HPDE6-E6E7 (cell line): ENCODE data around the gene PMS1.
"Not testable (repeated sequence)": the region's sequence is repeated elsewhere in the genome, so short reads cannot be mapped to it uniquely, and the experiment has no call there.

Experiments used
- DNase-seq: peaks from one replicate; pipeline ENCODE4 v3.0.0; 2011; ENCODE audit warnings: missing footprints; ENCODE audit errors: extremely low spot score

Gene PMS1

DNA sequence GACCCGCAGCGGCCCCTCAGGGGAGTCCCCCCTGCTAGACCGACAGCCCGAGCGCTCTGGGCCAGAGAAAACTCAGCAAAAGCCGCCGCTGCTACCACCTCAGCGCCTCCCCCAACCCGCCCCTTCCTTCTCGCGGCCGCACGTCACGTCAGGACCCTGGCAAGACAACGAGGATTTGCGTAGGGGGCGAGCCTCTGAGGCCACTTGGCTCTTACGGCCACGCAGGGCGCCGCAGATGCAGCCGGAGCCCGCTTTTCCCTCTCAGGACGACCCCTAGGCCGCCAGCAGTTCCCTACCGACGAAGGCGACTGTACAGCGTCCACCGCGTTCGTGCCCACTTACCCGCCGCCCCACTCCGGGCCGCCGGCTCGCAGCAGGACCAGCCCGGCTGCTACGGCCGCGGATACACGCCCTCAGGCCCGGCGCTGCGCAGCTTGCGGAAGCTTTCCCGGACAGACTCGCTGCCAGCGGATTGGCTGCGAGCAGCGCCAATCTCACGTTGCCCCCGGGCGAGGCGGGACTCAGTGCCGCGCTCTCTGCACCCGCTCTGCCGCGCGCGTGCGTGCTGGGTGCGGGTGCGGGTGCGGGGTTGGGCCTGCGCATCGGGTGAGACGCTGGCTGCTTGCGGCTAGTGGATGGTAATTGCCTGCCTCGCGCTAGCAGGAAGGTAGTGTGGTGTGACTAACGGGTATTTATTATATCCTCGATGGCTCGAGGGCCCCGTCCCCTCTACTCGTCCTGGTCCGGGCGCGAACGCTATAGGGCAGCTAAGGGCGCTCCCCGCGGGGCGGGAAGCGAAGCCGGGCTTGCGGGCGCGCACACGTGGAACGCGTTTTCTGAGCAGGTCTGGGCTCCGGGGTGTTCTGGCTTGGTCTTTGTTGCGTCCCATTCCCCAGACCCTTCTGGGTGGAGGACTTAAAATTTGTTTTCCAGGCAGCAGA, at the start of gene PMS1, which contains the start of gene ORMDL1:
TSS of gene PMS1 (plus strand) at position 524 of the 941 bp plus-strand sequence. CDS start 7,360 bp downstream, outside the sequence.
TSS of gene ORMDL1 (minus strand) at position 413 of the 941 bp plus-strand sequence. CDS start 1,744 bp downstream, outside the sequence.
- DNase-seq: peak; percentile 87

DNA sequence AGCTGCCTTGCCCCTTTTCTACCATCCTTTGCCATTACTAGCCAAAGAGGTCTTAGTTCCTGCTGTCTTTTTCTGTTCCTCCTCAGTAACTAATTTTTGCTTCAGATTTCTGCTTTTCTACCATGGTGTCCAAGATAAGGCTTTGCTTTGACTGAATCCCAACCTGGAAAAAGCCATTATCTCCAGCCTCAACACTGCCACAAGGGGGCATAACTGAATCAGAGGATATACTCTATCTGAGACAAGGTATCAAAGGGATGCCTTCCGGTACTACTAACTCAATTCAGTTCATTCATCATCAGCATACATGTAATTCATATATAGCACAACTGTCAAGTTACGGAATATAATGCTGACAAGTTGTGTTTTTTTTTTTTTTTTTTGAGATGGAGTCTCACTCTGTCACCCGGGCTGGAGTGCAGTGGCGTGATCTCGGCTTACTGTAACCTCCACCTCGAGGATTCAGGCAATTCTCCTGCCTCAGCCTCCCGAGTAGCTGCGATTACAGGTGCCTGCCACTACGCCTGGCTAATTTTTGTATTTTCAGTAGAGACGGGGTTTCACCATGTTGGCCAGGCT, 33.1 kb upstream of the PMS1 start:
- DNase-seq: peak; percentile 20

DNA sequence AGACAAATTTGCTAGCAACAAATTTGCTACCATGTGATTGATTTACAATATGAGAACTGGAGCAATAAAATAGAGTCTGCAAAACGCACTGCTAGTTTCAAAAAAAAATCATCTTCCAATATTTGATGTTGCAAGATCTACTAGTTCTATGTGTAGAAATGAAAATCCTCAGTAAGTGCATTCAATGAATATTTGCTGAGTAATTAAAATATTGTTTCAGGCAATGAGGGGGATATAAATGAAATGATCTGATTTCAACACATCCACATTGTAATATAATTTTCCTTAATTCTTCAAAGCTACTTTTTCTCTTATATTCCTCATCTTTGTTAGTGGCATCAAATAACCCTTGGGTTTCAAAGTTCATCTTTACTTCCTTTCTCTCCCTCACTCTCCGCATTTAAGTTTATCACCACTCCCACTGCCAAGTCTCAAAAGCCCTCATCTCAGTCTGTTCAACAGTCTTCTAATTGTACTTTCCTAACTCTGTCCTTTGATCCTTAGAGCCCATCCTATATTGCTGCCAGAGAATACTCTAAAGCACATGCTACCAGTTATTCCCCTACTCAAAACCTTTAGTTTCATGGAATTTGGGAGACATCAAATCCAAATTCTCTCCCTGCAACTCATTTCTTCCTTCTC, 27.8 kb upstream of the PMS1 start:
- no peak for DNase-seq

DNA sequence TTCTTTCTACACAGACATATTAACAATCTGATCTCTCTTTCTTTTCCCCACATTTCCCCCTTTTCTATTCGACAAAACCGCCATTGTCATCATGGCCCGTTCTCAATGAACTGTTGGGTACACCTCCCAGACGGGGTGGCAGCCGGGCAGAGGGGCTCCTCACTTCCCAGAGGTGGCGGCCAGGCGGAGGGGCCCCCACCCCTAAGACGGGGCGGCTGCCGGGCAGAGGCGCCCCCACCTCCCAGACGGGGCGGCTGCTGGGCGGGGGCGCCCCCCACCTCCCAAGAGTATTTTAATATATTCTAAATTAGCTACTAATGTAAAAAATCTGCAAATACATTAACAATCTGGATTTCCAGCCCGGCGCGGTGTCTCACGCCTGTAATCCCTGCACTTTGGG, 24.1 kb upstream of the PMS1 start:
- not testable (repeated sequence) for DNase-seq

DNA sequence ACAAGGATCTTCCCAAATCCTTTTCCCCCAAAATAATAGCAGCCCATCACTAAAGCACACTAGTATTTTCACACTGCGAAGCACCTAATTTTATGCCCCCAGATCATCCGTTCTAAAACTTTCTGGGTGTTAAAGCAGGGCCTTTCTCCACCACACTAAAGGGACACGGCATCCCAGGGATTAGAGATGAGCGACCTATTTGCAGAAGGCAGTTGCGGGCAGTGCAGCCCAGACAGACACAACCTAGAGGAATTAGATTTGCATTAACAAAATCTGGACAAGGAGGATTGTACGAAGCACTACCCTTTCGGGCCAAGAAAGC, 22.1 kb upstream of the PMS1 start:
- no peak for DNase-seq

- peak; percentile 62 for DNase-seq
Measured at GRCh38 chr2:189762551-189763298, 21.5 kb upstream of the PMS1 start, which contains the start of gene OSGEPL1. OSGEPL1 (minus strand) TSS chr2:189762792; CDS start chr2:189761640, 1,152 bp downstream.

GRCh38 chr2:189763908-189764661, 20.2 kb upstream of the PMS1 start:
- DNase-seq: no peak

GRCh38 chr2:189770590-189771322, 13.5 kb upstream of the PMS1 start:
- DNase-seq: no peak

GRCh38 chr2:189772212-189772611, 12.0 kb upstream of the PMS1 start:
- DNase-seq: no peak

DNA sequence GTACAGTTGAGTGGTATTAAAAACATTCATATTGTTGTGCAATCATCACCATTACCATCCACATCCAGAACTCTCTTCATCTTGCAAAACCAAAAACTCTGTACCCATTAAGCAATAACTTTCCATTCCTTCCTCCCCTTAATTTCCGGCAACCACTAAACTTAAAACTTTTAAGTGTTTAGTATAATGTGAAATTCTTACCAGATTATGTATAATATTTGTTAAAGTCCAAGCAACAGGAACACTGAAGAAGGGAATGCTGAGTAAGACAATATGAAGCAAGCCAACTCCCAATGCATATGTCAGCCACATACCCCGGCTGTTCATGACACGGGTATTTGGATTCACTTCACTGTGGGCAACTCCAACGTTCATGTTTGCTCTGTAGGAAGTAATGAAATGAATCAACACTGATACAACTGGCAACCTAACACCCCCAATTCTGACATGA, 2.0 kb upstream of the PMS1 start:
- DNase-seq: no peak

GRCh38 chr2:189783451-189783926, 761 bp upstream of the PMS1 start:
- peak; percentile 5 for DNase-seq

- DNase-seq: no peak
Measured at GRCh38 chr2:189791338-189792042, 7.2 kb downstream of the PMS1 start.

- no peak for DNase-seq
Measured at GRCh38 chr2:189794310-189794709, 10.1 kb downstream of the PMS1 start.

DNA sequence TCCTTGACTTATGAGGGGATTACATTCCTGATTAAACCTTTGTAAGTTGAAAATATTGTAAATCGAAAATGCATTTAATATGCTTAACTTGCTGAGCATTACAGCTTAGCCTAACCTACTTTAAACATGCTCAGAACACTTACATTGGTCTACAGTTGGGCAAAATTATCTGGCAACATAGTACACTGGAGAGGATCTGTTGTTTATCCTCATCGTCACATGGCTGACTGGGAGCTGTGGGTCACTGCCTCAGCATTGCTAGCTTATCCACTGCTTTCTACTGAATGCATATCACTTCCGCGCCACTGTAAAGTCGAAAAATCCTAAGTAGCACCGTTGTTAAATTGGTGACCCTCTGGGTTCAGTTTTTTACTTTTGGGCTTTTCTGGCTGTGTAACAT, 13.7 kb downstream of the PMS1 start:
- no peak for DNase-seq

DNA sequence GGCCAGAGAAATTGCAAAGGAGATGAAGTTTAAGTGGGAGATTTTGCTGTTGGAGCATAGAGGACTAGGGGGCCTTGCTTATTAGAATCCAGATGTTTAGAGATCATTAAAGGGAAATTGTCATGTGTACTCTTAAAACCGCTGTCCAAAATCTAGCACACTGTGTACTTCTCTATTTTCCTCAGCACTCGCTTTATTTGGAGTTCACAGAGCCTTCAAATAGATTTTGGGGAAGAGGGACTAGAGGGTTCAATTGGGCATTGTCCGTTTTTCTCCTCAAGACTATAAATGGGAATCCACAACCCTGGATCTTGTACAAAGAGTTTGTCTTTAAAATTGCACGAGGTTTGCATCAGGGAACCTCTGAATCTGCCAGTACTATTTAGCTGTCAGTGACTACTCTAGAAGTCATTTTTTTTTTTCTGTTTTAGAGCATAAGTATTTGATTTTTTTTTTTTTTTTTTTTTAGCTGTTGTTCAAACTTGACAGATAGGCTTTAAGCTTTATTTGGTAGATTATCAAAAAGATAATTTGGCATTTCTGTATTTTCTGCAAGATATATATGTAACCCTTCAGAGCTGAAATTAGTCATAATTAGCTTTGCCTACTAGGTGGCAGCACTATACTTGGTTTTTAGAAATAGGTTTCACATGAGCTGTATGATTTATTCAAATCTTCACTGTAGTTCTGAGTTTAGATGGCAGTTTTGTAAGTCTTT, 14.2 kb downstream of the PMS1 start:
- DNase-seq: peak; percentile 26

- no peak for DNase-seq
Measured at GRCh38 chr2:189799030-189799331, 14.7 kb downstream of the PMS1 start.

GRCh38 chr2:189799531-189799930, 15.3 kb downstream of the PMS1 start:
- peak; percentile 48 for DNase-seq

DNA sequence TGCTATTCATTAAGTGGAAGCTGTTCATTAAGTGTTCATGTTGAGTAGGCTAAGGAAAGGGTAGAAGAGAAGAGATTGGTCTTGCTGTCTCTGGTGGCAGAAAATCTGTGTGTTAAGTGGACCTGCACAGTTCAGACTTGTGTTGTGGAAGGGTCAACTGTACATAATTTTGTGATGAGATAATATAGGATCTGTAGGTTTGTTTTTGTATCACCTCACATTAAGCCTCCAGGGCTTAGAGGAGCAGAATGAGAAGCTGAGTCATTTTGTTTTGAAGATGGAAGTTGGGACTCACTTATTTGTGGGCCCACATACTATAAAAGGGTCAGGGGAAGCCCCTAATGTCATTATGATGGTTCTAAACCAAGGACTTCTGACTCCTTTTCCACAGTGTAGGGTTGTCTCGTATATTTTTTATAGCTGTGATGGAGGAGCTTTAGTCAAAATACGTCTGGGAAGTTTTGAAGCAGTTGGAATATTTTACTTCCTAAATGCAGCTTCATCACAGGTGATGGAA, 18.2 kb downstream of the PMS1 start:
- no peak for DNase-seq

DNA sequence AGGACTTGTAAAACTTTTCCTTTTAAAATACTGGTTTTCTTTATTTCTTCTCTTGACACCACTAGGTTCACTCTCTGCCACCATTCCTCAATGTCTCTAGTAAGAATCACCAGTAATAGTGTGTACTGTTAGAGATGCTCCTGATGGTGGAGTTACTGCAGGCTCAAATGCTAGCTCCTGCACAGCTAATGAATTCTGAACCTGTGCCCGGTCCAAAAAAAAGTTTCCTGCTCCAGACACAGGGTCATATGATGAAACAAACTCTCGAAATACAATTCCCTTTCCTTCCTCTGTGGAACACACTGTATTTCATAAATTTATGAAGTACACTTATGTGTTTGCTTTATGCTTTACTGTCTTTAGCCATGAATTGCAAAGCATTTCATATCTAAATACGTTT, 19.2 kb downstream of the PMS1 start:
- DNase-seq: no peak
